Transverse colon (tissue), 4 donors: ENCODE results near the gene RAB37. TPM values are rescaled to one million over a fixed set of nuclear protein-coding genes. Genes with fewer than 3 reads are reported as not detected.

Source experiments
- DNase-seq: peaks from one replicate; pipeline ENCODE4 v3.0.0-alpha.2; 2019
- H3K27ac ChIP-seq, 4 donors: fragments of 200-600 bp; sonication (generic); 2 replicates each; pipeline ENCODE4 v1.5.1; 2016 to 2018; ENCODE audit warnings: inconsistent platforms in 4 of 4
- H3K27me3 ChIP-seq: fragments of 200-600 bp; sonication (generic); 2 replicates; pipeline ENCODE4 v1.5.1; 2017; ENCODE audit warnings: inconsistent platforms
- H3K36me3 ChIP-seq, 4 donors: fragments of 200-600 bp; sonication (generic); 2 replicates each; pipeline ENCODE4 v1.5.1; 2017 to 2019; ENCODE audit warnings: inconsistent platforms in 4 of 4
- H3K4me1 ChIP-seq, 4 donors: fragments of 200-600 bp; sonication (generic); 2 replicates each; pipeline ENCODE4 v1.5.1; 2017 to 2020; ENCODE audit warnings: inconsistent platforms in 4 of 4
- H3K4me3 ChIP-seq, 4 donors: fragments of 200-600 bp; sonication (generic); 1 replicate in 1 of 4; 2 replicates in 3 of 4; pipeline versions ENCODE4 v1.5.1 to v1.6.1; 2017 to 2019; ENCODE audit warnings: inconsistent platforms in 4 of 4
- H3K9me3 ChIP-seq, 2 donors: fragments of 200-600 bp; sonication (generic); 2 replicates each; pipeline ENCODE4 v1.5.1; 2017 to 2019; ENCODE audit warnings: inconsistent platforms in 2 of 2
- CTCF ChIP-seq, 5 experiments: fragments of 200-600 bp in 3 of 5; fragments of 450-650 bp in 2 of 5; sonication (generic) in 3 of 5; IDR thresholded peaks; 1 replicate in 2 of 5; 2 replicates in 3 of 5; pipeline ENCODE4 v1.5.1; 2016 to 2017; ENCODE audit warnings: antibody characterized with exemption in 5 of 5, inconsistent platforms in 3 of 5, mild to moderate bottlenecking in 2 of 5, moderate library complexity in 1 of 5
- EP300 ChIP-seq: sonication (generic); formaldehyde crosslinking; IDR thresholded peaks from one replicate; pipeline ENCODE4 v1.6.1; 2017; ENCODE audit warnings: antibody characterized with exemption, low read depth
- POLR2A ChIP-seq: fragments of 450-650 bp; IDR thresholded peaks from one replicate; pipeline ENCODE4 v1.6.1; 2016; ENCODE audit warnings: antibody characterized with exemption, mild to moderate bottlenecking, moderate library complexity
- POLR2AphosphoS5 ChIP-seq, 3 donors: sonication (generic); formaldehyde crosslinking; IDR thresholded peaks; one replicate each; pipeline ENCODE4 v1.6.1; 2016; ENCODE audit warnings: antibody characterized with exemption in 3 of 3
- WGBS, 2 donors: methylation state at CpG; one replicate each; pipeline ENCODE4 v1.1.5; 2018; ENCODE audit warnings: low coverage in 1 of 2; 5-methylcytosine and 5-hydroxymethylcytosine counted together
- in situ Hi-C, 4 donors: fragments of 200-750 bp; cut with MboI; loops; one replicate each; pipeline versions ENCODE4 v1.15.0 to v1.15.1; 2017; ENCODE audit warnings: low sequenced_read_pairs in 3 of 4, low pct_ligation_motif_present in 1 of 4, low pct_unique_long_range_greater_than_20kb in 1 of 4
- intact Hi-C: fragments of 100-400 bp; cut with DNase I; formaldehyde crosslinking; loops from one replicate; pipeline ENCODE4 v1.15.1; 2023; ENCODE audit warnings: low total_unique reads
- total RNA-seq, 4 donors: library from RNA; depleted of rRNA; stranded (reverse); fragments of >200 nt; gene quantifications; one replicate each; pipeline ENCODE4 v1.1.0, GENCODE V29; 2016

The RAB37 gene
- total RNA-seq, 4 donors from 2014 or later, result 5.2 to 10.5 (median 5.4) TPM; not detected in 1

- intact Hi-C loops, result no loop called here
- 81 to 92% methylated on average over 4 to 19 of the region's 21 CpGs for WGBS, 2 donors
- Histone ChIP-seq H3K4me3 (no peak overlapping the region), H3K27me3 (no peaks in the 10 kb centered on the region), H3K4me1 (peaks cover 0 to 9% (median 0%) of the 10 kb centered on the region in 4 donors), H3K27ac (no peak overlapping the region), H3K36me3 (no peaks in the 10 kb centered on the region), H3K9me3 (no peaks in the 10 kb centered on the region)
- DNase-seq, result no peak
- in situ Hi-C loops, result no loop called here
- TF ChIP-seq EP300, result no peak
- TF ChIP-seq CTCF (IDR thresholded peaks at IDR 0.05), result no peak
These were observed 48.3 kb downstream of the RAB37 start for GRCh38 chr17:74785096-74785980.

DNA sequence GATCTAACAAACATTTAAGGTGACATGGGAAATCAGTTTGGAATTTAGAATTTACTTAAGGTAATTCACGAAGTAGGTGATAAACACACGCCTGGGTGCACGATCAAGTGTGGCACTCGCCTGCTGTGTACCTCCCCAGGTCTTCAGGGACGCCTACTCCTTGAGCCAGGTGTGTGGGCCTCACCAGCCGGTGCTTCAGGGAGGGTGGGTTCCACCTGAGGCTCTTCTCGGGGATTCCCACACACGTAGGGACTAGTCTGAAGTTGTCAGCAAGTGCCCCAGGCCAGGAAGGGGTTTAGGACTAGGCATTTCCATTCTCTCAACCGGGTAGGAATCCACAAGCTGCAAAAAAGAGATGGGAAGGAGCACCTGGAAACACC is 48.9 kb downstream of the RAB37 start:
- intact Hi-C loops, result no loop called here
- TF ChIP-seq POLR2A (no peak), CTCF (IDR thresholded peaks at IDR 0.05) (no peak), EP300 (no peak), POLR2AphosphoS5 (IDR thresholded peaks at IDR 0.05) (no peak)
- Histone ChIP-seq H3K4me3 (no peak overlapping the region), H3K27ac (no peak overlapping the region), H3K36me3 (no peaks in the 10 kb centered on the region), H3K9me3 (no peaks in the 10 kb centered on the region), H3K4me1 (peaks cover 0 to 5% (median 0%) of the 10 kb centered on the region in 4 donors), H3K27me3 (no peaks in the 10 kb centered on the region)
- DNase-seq, result no peak
- WGBS, 2 donors, result 88 to 100% methylated on average over 3 to 9 of the region's 9 CpGs
- in situ Hi-C loops, result no loop called here

GRCh38 chr17:74786431-74787055 is 49.5 kb downstream of the RAB37 start:
- in situ Hi-C loops (no loop called here), intact Hi-C loops (no loop called here)
- no peak overlapping the region for H3K4me3 ChIP-seq
- no peaks in the 10 kb centered on the region for H3K36me3 ChIP-seq
- H3K9me3 ChIP-seq, result no peaks in the 10 kb centered on the region
- no peaks in the 10 kb centered on the region for H3K27me3 ChIP-seq
- no peak for DNase-seq
- H3K27ac ChIP-seq, result no peak overlapping the region
- WGBS, 2 donors, result 80 to 88% methylated on average over 1 to 16 of the region's 16 CpGs
- peaks cover 0 to 5% (median 0%) of the 10 kb centered on the region in 4 donors for H3K4me1 ChIP-seq
- TF ChIP-seq CTCF (IDR thresholded peaks at IDR 0.05), result no peak
- no peak for TF ChIP-seq POLR2A
- no peak for TF ChIP-seq POLR2AphosphoS5 (IDR thresholded peaks at IDR 0.05)
- TF ChIP-seq EP300, result no peak
